SU-DHL-6 (cell line): ENCODE results near the gene PMVK.

ENCODE experiments used
- EZH2phosphoT487 ChIP-seq: fragments of 200-600 bp; sonication (generic), shearing (Covaris generic); conservative IDR thresholded peaks from 2 replicates; pipeline ENCODE4 v1.6.1; 2018; ENCODE audit warnings: mild to moderate bottlenecking, antibody characterized with exemption, low read length, moderate library complexity, mixed read lengths
- TF ChIP-seq, protein P1 (sequence below): fragments of 200-600 bp; sonication (generic); IDR thresholded peaks from one replicate; pipeline ENCODE4 v1.5.1; 2017; ENCODE audit warnings: antibody characterized with exemption, mild to moderate bottlenecking, low read length, moderate library complexity; ENCODE audit not compliant: insufficient read depth, poor library complexity, severe bottlenecking

DNA sequence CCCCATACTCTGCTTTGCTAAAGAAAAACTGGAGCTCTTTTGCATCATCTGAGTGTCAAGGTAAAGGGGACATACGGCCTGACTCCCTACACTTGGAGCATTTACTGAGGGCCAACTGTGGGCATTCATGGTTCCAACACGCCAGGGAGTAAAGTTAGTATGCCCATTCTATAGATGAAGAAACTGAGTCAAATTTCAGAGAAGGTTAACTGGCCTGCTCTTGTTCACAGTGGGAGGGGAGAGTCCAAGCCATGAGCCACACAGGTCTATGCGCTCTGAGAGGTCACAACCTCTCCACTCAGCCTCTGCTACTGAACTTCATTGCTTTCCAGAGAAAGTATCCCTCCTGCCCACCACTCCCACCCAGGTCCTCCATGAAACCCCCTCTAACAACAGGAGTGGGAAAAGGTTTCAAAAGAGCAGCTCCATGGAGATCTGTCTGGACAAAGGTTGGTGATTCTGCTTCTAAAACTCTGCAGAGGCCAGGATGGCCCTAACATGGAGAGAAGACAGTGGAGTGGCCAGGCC, 59.6 kb downstream of the PMVK start:
- TF ChIP-seq, protein P1, sequence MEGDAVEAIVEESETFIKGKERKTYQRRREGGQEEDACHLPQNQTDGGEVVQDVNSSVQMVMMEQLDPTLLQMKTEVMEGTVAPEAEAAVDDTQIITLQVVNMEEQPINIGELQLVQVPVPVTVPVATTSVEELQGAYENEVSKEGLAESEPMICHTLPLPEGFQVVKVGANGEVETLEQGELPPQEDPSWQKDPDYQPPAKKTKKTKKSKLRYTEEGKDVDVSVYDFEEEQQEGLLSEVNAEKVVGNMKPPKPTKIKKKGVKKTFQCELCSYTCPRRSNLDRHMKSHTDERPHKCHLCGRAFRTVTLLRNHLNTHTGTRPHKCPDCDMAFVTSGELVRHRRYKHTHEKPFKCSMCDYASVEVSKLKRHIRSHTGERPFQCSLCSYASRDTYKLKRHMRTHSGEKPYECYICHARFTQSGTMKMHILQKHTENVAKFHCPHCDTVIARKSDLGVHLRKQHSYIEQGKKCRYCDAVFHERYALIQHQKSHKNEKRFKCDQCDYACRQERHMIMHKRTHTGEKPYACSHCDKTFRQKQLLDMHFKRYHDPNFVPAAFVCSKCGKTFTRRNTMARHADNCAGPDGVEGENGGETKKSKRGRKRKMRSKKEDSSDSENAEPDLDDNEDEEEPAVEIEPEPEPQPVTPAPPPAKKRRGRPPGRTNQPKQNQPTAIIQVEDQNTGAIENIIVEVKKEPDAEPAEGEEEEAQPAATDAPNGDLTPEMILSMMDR, result no peak
- TF ChIP-seq EZH2phosphoT487, result no peak
